Thyroid gland (tissue), 4 donors: ENCODE results near the gene SHISA9. TPM values are rescaled to one million over a fixed set of nuclear protein-coding genes. Genes with fewer than 3 reads are reported as not detected.

Source experiments
- DNase-seq, 2 donors: peaks; one replicate each; pipeline ENCODE4 v3.0.0-alpha.2; 2019
- H3K27ac ChIP-seq, 3 donors: fragments of 200-600 bp; sonication (generic); 1 replicate in 2 of 3; 2 replicates in 1 of 3; pipeline ENCODE4 v1.5.1; 2016 to 2019; ENCODE audit warnings: mild to moderate bottlenecking in 1 of 3, moderate library complexity in 1 of 3
- H3K27me3 ChIP-seq: fragments of 200-600 bp; sonication (generic); one replicate; pipeline ENCODE4 v1.5.1; 2019
- H3K36me3 ChIP-seq, 2 donors: fragments of 200-600 bp; sonication (generic); one replicate each; pipeline ENCODE4 v1.5.1; 2016 to 2019
- H3K4me1 ChIP-seq, 2 donors: fragments of 200-600 bp; sonication (generic); one replicate each; pipeline ENCODE4 v1.5.1; 2017 to 2019
- H3K4me3 ChIP-seq, 3 donors: fragments of 200-600 bp; sonication (generic); replicated peaks in 1 of 3; 1 replicate in 2 of 3; 2 replicates in 1 of 3; pipeline ENCODE4 v1.5.1; 2016; ENCODE audit warnings: mild to moderate bottlenecking in 1 of 3
- H3K9me3 ChIP-seq: fragments of 200-600 bp; sonication (generic); one replicate; pipeline ENCODE4 v1.5.1; 2017
- POLR2A ChIP-seq, 2 donors: fragments of 450-650 bp; IDR thresholded peaks; one replicate each; pipeline ENCODE4 v1.6.1; 2017; ENCODE audit warnings: antibody characterized with exemption in 2 of 2, mild to moderate bottlenecking in 2 of 2, moderate library complexity in 1 of 2
- WGBS, 2 donors: methylation state at CpG; one replicate each; pipeline ENCODE4 v1.1.5; 2017; 5-methylcytosine and 5-hydroxymethylcytosine counted together
- intact Hi-C: fragments of 100-400 bp; cut with DNase I; formaldehyde crosslinking; loops from one replicate; pipeline ENCODE4 v1.15.1; 2023
- total RNA-seq, 4 donors: library from RNA; depleted of rRNA; stranded (reverse); fragments of >200 nt; gene quantifications; one replicate each; pipeline ENCODE4 v1.2.3, GENCODE V29; 2016
- TF ChIP-seq, protein P1 (sequence below), 6 experiments: fragments of 200-600 bp in 3 of 6; fragments of 450-650 bp in 3 of 6; sonication (generic) in 3 of 6; IDR thresholded peaks; one replicate each; pipeline ENCODE4 v1.5.1; 2016 to 2019; ENCODE audit warnings: antibody characterized with exemption in 6 of 6, mild to moderate bottlenecking in 2 of 6, inconsistent platforms in 1 of 6, moderate library complexity in 1 of 6

Gene SHISA9
- total RNA-seq, 4 donors from 2014 or later = 0.11 to 0.34 (median 0.28) TPM

DNA sequence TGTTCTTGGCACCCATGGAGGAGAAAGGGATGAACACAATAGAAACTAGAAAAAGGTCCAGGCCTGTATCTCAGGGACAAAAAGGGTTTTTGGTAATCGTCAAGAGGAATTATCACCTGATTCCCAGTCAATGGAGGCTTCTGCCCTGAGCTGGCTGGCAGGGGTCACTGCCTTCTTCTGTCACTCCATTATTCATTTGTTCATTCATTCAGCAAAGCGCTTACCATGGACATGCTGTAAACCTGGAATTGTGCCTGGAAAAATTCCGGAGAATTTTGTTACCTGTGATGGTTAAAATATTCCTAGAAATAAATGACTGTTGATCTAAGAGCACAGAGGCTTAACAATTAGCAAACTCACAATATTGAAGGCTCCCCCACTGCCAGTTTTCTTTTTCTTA lies 212.3 kb downstream of the SHISA9 start:
- WGBS, 2 donors = 93 to 94% methylated on average over 3 of the region's 3 CpGs
- no peaks in the 10 kb centered on the region for H3K9me3 ChIP-seq
- no peak overlapping the region for H3K4me3 ChIP-seq
- DNase-seq = no peak
- no peaks in the 10 kb centered on the region for H3K36me3 ChIP-seq
- H3K4me1 ChIP-seq = peaks cover 0 to 10% of the 10 kb centered on the region in 2 donors
- no peak for TF ChIP-seq POLR2A (IDR thresholded peaks at IDR 0.05)
- TF ChIP-seq, protein P1, sequence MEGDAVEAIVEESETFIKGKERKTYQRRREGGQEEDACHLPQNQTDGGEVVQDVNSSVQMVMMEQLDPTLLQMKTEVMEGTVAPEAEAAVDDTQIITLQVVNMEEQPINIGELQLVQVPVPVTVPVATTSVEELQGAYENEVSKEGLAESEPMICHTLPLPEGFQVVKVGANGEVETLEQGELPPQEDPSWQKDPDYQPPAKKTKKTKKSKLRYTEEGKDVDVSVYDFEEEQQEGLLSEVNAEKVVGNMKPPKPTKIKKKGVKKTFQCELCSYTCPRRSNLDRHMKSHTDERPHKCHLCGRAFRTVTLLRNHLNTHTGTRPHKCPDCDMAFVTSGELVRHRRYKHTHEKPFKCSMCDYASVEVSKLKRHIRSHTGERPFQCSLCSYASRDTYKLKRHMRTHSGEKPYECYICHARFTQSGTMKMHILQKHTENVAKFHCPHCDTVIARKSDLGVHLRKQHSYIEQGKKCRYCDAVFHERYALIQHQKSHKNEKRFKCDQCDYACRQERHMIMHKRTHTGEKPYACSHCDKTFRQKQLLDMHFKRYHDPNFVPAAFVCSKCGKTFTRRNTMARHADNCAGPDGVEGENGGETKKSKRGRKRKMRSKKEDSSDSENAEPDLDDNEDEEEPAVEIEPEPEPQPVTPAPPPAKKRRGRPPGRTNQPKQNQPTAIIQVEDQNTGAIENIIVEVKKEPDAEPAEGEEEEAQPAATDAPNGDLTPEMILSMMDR (IDR thresholded peaks at IDR 0.05) = no peak
- intact Hi-C loops = no loop called here
- no peak overlapping the region for H3K27ac ChIP-seq
- no peaks in the 10 kb centered on the region for H3K27me3 ChIP-seq

DNA sequence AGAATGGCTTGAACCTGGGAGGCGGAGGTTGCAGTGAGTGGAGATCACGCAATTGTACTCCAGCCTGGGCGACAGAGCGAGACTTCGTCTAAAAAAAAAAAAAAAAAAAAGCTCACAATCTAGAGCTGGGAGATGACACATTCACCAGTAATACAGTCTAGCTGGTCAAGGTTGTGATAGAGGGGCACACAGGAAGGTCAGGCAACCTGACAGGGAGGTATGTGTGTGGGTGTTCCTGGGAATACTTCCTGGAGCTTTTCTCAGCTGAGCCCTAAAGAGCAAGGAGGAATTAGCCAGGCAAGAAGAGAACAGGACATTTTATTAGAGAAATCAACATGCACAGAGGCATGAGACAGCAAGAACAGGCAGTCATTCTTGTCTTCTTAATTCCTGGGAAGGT lies 216.7 kb downstream of the SHISA9 start:
- Histone ChIP-seq H3K4me1 (no peaks in the 10 kb centered on the region), H3K27ac (no peak overlapping the region), H3K4me3 (no peak overlapping the region), H3K27me3 (no peaks in the 10 kb centered on the region), H3K36me3 (no peaks in the 10 kb centered on the region), H3K9me3 (no peaks in the 10 kb centered on the region)
- intact Hi-C loops = no loop called here
- DNase-seq = no peak
- TF ChIP-seq, protein P1 (IDR thresholded peaks at IDR 0.05) = no peak
- TF ChIP-seq POLR2A (IDR thresholded peaks at IDR 0.05) = no peak
- WGBS, 2 donors = 90 to 94% methylated on average over 5 of the region's 5 CpGs

DNA sequence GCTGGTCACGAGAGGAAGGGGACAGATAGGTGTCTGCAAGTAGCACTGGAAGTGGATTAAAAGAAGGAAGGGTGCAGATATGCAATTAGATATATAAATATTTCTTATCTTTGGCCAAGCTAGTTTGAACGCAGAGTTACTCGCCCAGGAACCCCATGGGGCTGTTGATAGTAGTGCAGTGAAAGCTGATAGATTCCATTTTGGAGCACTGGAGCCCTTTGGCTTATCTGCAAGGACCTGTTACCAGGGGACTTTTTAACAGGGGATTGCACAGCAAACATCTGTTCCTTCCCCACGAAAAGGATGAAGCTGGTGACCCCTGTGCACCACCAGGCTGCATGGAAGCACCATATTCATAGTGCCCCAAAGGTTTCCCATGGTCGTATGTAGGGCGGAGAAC lies 218.7 kb downstream of the SHISA9 start:
- H3K27ac ChIP-seq = no peak overlapping the region
- H3K27me3 ChIP-seq = no peaks in the 10 kb centered on the region
- TF ChIP-seq POLR2A (IDR thresholded peaks at IDR 0.05) = no peak
- TF ChIP-seq, protein P1 (IDR thresholded peaks at IDR 0.05) = no peak
- H3K4me1 ChIP-seq = no peaks in the 10 kb centered on the region
- 47 to 64% methylated on average over 6 of the region's 6 CpGs for WGBS, 2 donors
- intact Hi-C loops = no loop called here
- no peaks in the 10 kb centered on the region for H3K9me3 ChIP-seq
- no peak for DNase-seq
- no peaks in the 10 kb centered on the region for H3K36me3 ChIP-seq
- no peak overlapping the region for H3K4me3 ChIP-seq

DNA sequence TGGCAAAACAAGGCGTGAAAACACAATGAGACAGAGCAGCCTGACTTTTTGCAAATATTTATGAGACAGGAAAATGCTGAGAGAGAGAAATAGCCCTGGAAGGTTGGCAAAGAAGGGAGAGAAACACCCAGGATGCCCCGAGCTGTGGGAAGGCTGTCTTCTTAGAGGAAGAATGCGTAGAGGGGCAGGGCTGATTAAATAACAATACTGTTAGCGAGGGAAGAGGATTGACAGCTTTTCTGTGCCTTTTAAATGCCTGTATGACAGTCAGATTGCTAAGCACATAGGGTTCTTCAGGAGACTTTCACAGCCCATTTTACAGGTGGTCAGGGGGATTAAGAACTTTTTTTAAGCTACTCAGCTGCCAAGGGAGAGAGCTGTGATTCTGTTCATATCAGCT lies 219.2 kb downstream of the SHISA9 start:
- Histone ChIP-seq H3K27ac (no peak overlapping the region), H3K4me3 (no peak overlapping the region), H3K9me3 (no peaks in the 10 kb centered on the region), H3K27me3 (no peaks in the 10 kb centered on the region), H3K36me3 (no peaks in the 10 kb centered on the region), H3K4me1 (no peaks in the 10 kb centered on the region)
- intact Hi-C loops = no loop called here
- WGBS, 2 donors = 56 to 69% methylated on average over 4 of the region's 4 CpGs
- DNase-seq = no peak
- TF ChIP-seq, protein P1 (IDR thresholded peaks at IDR 0.05) = no peak

DNA sequence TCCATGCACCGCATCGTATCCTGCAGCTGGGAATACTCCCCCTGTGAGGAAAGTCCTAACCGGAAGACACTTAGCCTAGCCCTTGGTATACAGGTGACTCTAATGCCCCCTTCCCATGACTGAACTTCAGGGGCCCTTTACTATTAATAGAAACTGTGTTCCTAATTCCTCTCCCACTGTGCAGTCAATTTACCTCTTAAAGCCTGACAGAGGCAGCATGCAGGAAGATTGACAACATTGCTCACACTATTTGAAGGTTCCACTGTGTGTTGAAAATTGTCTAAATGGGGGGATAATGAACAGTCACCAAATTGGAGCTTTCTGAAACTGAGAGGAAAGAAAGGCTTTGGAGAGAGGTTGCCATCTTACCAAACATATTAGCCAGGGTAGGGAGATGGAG lies 222.6 kb downstream of the SHISA9 start:
- intact Hi-C loops = no loop called here
- DNase-seq = no peak
- Histone ChIP-seq H3K27ac (no peak overlapping the region), H3K36me3 (no peaks in the 10 kb centered on the region), H3K4me1 (no peaks in the 10 kb centered on the region), H3K4me3 (no peak overlapping the region), H3K27me3 (no peaks in the 10 kb centered on the region), H3K9me3 (no peaks in the 10 kb centered on the region)
- WGBS, 2 donors = 88 to 93% methylated on average over 3 of the region's 3 CpGs
- TF ChIP-seq POLR2A (IDR thresholded peaks at IDR 0.05) = no peak
- TF ChIP-seq, protein P1 (IDR thresholded peaks at IDR 0.05) = no peak
